Activated naive CD8-positive, alpha-beta T cell treated with anti-CD3 and anti-CD28 coated beads for 36 hours (primary cell): ENCODE data around the gene ADAMTS2. TPM values are rescaled to one million over a fixed set of nuclear protein-coding genes. Genes with fewer than 3 reads are reported as not detected.
"Not testable (repeated sequence)": the region's sequence is repeated elsewhere in the genome, so short reads cannot be mapped to it uniquely, and the experiment has no call there.

Experiments
- DNase-seq: peaks from one replicate; pipeline ENCODE4 v3.0.0; 2021
- H3K27ac Mint-ChIP-seq: one replicate; pipeline ENCODE4 v1.8.0; 2022; ENCODE audit warnings: mild to moderate bottlenecking, moderate library complexity, mixed read lengths
- H3K27me3 Mint-ChIP-seq: one replicate; pipeline ENCODE4 v1.8.0; 2022; ENCODE audit warnings: mild to moderate bottlenecking, mixed read lengths
- H3K36me3 Mint-ChIP-seq: one replicate; pipeline ENCODE4 v1.8.0; 2021; ENCODE audit warnings: mild to moderate bottlenecking, mixed read lengths
- H3K4me1 Mint-ChIP-seq: one replicate; pipeline ENCODE4 v1.8.0; 2021; ENCODE audit warnings: mixed read lengths
- H3K4me3 Mint-ChIP-seq: one replicate; pipeline ENCODE4 v1.8.0; 2022; ENCODE audit warnings: mild to moderate bottlenecking, moderate library complexity, mixed read lengths
- H3K9me3 Mint-ChIP-seq: one replicate; pipeline ENCODE4 v1.8.0; 2022; ENCODE audit warnings: mixed read lengths
- total RNA-seq, 2 experiments: library from RNA; stranded (reverse); gene quantifications; one replicate each; pipeline ENCODE4 v1.2.3, GENCODE V29; 2021

ADAMTS2 gene
- total RNA-seq, 2 experiments from 2014 or later: not detected

- Mint-ChIP-seq H3K4me1 (no peaks in the 10 kb centered on the region), H3K9me3 (peaks cover 3% of the 10 kb centered on the region), H3K4me3 (no peak overlapping the region), H3K27me3 (no peaks in the 10 kb centered on the region), H3K27ac (no peak overlapping the region), H3K36me3 (peaks cover 2% of the 10 kb centered on the region)
- DNase-seq: no peak
These were observed 121.3 kb downstream of the ADAMTS2 start for GRCh38 chr5:179223961-179224360.

DNA sequence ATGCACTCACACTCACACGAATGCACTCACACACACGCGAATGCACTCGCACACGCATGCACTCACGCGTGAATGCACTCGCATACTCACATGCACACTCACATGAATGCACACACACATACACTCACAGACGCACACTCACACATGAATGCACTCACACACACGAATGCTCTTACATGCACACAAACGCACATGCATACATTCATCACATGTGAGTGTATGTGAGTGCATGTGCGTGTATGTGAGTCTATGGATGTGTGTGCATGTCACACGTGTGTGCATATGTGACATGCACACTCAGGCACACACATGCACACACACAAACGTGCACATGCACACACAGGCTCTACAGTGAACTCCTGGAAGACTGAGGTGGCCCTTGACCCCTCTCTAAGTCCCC, 121.7 kb downstream of the ADAMTS2 start:
- Mint-ChIP-seq H3K4me3 (no peak overlapping the region), H3K9me3 (peaks cover 3% of the 10 kb centered on the region)

GRCh38 chr5:179222246-179223017, 122.8 kb downstream of the ADAMTS2 start:
- Mint-ChIP-seq H3K27ac (no peak overlapping the region), H3K36me3 (peaks cover 2% of the 10 kb centered on the region), H3K4me3 (no peak overlapping the region), H3K9me3 (peaks cover 3% of the 10 kb centered on the region), H3K4me1 (no peaks in the 10 kb centered on the region), H3K27me3 (no peaks in the 10 kb centered on the region)
- no peak for DNase-seq

More for the DNA sequence above, 121.7 kb downstream of the ADAMTS2 start:
- peaks cover 2% of the 10 kb centered on the region for H3K36me3 Mint-ChIP-seq
- no peaks in the 10 kb centered on the region for H3K27me3 Mint-ChIP-seq
- DNase-seq: no peak
- no peaks in the 10 kb centered on the region for H3K4me1 Mint-ChIP-seq
- no peak overlapping the region for H3K27ac Mint-ChIP-seq

DNA sequence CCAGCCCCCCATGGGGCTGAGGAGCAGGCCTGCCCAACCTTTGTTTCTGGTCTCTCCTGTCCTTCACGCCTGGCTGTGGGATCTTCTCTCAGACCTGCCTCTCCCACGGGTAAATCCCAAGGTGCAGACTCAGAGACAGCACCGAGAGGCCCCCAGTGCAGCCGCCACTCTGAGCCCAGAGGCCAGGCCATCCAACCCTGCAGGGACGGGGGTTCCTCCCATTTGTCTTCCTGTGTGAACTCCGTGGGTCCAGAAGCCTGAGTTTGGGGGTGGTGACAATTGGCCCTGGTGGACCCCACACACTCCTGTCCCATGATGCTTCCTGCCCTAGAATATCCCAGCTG, 123.4 kb downstream of the ADAMTS2 start:
- Mint-ChIP-seq H3K36me3 (peaks cover 2% of the 10 kb centered on the region), H3K27me3 (no peaks in the 10 kb centered on the region), H3K4me1 (no peaks in the 10 kb centered on the region), H3K27ac (no peak overlapping the region), H3K4me3 (no peak overlapping the region), H3K9me3 (peaks cover 3% of the 10 kb centered on the region)
- DNase-seq: no peak

DNA sequence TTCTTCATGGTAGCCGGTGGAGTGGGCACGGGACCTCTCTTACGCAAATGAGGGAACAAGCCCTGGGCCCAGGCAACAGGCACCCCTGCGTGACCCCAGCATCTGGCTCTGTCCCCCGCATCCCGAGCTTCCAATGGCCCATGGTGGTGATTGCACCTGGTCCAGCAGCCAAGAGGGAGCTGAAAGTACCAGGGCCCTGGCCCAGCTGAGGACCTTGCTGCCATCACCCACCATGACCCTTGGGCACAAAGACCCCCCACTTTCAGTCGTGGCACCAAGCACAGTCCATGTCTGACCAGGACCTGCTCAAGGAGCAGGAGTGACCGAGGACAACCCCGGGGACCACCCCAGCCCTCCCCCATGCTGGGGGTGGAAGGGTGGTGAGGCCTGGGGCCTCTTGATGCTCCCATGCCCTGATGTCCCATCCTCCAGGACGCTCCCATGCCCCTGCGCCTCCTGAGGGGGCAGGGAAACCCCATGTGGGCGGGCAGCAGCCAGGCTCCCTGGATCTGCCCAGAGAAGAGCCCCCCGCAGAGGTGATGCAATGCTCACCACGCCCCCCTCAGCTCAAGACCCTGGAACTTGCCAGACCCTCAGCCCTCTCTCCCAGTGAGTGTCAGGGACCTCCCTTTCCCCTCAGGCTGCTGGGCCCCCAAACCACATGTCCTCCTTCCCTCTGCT, 123.9 kb downstream of the ADAMTS2 start:
- Mint-ChIP-seq H3K4me1 (no peaks in the 10 kb centered on the region), H3K27me3 (no peaks in the 10 kb centered on the region), H3K27ac (no peak overlapping the region), H3K9me3 (peaks cover 3% of the 10 kb centered on the region), H3K4me3 (no peak overlapping the region), H3K36me3 (peaks cover 2% of the 10 kb centered on the region)
- no peak for DNase-seq

DNA sequence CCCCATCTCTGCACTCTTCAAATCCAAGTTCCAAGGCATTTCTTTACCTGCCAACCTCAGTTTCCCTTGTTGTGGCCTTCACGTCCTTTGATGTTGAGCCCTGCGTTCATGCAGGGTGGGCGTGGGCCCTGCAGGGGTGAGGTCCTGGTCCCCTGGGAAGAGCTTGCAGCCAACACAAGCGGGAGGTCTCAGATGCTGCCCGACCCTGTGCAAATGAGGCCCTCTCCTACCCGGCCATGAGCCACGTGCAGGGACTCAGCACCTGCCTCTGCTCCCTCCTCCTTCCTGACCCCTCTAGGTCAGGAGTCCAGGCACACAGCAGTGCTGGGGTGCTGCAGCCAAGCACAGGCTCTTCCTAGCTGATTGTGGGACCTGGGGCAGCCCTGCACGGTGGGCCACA, 124.5 kb downstream of the ADAMTS2 start:
- no peak overlapping the region for H3K27ac Mint-ChIP-seq
- H3K4me3 Mint-ChIP-seq: no peak overlapping the region
- H3K27me3 Mint-ChIP-seq: no peaks in the 10 kb centered on the region
- H3K36me3 Mint-ChIP-seq: peaks cover 2% of the 10 kb centered on the region
- DNase-seq: no peak
- no peaks in the 10 kb centered on the region for H3K4me1 Mint-ChIP-seq
- H3K9me3 Mint-ChIP-seq: peaks cover 3% of the 10 kb centered on the region

DNA sequence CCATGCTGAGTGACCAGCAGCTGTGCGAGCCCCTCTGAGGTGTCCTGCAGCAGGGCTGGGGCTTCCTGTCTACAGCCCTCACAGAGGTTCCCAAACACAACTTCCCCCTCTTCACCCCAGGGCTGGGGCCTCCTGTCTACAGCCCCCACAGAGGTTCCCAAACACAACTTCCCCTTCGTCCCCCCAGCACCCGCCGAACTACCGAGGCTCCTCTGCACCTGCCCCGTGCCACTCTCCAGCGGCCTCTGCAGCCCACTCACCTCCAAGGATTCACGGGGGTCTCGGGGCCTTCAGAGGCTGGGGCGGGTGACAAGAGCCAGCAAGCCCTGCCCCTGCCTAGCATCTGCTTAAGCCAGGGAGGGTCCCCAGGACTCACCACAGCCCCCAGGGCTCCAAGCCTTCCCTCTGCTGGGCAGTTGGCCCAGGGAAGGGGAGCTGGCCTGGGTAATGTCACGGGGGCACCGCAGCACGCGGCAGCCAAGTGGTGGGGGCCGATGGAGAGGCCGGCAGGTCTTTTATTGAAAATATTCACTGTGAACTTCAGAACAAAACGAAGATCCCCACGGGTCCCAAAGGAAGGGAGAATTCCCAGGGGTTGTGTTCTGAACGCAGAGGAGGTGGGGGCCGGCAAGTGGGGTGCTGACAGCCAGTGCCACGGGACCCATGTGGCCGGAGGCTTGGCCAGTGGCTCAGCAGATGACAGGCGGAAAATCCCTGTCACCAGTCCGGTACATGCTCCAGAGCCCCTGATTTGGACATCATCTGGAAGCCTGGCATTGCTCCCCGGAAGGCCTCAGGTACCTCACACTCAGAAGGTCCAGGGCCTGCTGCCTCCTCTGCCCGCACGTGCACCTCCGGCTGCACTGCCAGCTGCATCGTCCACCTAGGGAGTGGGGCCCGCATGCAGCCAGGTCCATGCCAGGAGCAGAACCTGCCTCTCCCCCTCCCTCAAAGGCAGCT, 125.3 kb downstream of the ADAMTS2 start:
- Mint-ChIP-seq H3K27me3 (no peaks in the 10 kb centered on the region), H3K9me3 (peaks cover 3% of the 10 kb centered on the region), H3K4me3 (no peak overlapping the region), H3K4me1 (no peaks in the 10 kb centered on the region), H3K36me3 (peaks cover under 1% of the 10 kb centered on the region), H3K27ac (no peak overlapping the region)
- no peak for DNase-seq

- no peak for DNase-seq
- no peaks in the 10 kb centered on the region for H3K4me1 Mint-ChIP-seq
- peaks cover 3% of the 10 kb centered on the region for H3K9me3 Mint-ChIP-seq
- no peak overlapping the region for H3K4me3 Mint-ChIP-seq
- no peaks in the 10 kb centered on the region for H3K36me3 Mint-ChIP-seq
- no peaks in the 10 kb centered on the region for H3K27me3 Mint-ChIP-seq
- no peak overlapping the region for H3K27ac Mint-ChIP-seq
These were observed 126.3 kb downstream of the ADAMTS2 start for GRCh38 chr5:179218943-179219330.

DNA sequence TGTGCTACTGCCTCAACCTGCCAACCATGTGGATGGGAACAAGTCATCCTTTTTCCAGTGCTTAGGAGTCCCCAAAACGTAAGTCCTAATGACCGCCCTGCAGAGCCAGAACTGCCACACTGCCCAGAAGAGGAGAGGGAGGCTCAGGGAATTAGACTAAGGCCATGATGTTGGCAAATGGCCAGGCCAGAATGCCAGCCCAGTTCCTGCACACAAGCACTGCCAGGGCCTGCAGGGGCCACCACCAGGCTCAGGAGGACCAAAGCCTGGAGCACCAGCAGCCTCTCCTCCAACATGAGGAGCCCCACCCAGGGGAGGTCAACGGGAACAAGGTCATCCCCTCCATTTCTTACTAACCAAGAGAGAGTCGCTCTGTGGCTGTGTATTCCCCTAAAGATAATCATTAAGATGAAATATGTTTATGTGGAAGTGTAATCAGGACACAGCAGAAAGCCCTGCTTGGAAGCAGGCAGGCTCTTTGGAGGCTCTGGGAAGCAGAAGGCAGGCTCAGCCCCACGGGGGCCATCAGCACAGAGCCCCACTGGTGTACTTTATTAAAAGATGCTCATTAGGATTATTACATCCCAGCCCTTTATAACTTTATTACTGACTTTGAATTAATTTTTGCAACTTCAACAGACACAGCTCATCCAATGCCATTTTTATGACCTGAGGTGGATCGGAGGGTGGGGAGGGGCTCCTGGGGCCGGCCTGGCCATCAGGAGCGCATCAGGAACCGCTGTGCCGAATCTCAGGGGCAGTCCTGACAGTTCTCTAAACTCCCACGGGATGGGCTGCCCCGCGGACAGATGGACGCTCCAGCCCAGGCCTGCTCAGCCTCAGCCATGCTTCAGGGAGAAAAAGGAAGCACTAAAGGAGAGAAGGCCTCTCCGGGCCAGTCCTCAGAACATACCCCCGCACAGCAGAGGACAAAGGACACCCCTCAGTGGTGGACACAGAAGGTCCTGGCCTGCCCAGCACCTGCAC, 127.0 kb downstream of the ADAMTS2 start:
- Mint-ChIP-seq H3K27me3 (no peaks in the 10 kb centered on the region), H3K4me1 (no peaks in the 10 kb centered on the region), H3K4me3 (no peak overlapping the region), H3K27ac (no peak overlapping the region), H3K9me3 (no peaks in the 10 kb centered on the region), H3K36me3 (no peaks in the 10 kb centered on the region)
- DNase-seq: no peak

DNA sequence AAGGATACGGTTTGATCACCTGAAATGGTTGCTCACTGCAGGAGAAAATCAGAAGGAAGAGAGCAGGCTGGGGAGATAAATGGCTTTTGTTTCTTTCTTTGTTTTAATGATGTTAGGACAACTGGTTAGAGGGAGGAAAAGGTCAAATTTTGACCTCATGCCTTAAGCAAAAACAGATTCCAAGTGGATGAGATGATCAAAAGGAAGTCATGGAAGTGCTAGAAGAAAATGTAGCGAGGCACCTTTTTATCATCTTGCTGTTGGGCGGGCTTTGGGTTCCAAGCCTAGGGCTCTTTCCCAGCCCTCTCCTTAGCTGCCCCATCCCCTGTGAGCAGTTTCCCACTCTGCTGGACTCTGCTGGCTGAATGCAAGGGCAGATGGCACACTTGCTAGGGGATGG, 127.9 kb downstream of the ADAMTS2 start:
- Mint-ChIP-seq H3K9me3 (no peaks in the 10 kb centered on the region), H3K36me3 (no peaks in the 10 kb centered on the region), H3K4me1 (no peaks in the 10 kb centered on the region), H3K4me3 (no peak overlapping the region), H3K27me3 (no peaks in the 10 kb centered on the region), H3K27ac (no peak overlapping the region)
- no peak for DNase-seq

- H3K27me3 Mint-ChIP-seq, H3K27ac Mint-ChIP-seq, H3K9me3 Mint-ChIP-seq, DNase-seq, H3K4me3 Mint-ChIP-seq, H3K36me3 Mint-ChIP-seq, H3K4me1 Mint-ChIP-seq: not testable (repeated sequence)
These were observed 128.9 kb downstream of the ADAMTS2 start for GRCh38 chr5:179216381-179216780.

DNA sequence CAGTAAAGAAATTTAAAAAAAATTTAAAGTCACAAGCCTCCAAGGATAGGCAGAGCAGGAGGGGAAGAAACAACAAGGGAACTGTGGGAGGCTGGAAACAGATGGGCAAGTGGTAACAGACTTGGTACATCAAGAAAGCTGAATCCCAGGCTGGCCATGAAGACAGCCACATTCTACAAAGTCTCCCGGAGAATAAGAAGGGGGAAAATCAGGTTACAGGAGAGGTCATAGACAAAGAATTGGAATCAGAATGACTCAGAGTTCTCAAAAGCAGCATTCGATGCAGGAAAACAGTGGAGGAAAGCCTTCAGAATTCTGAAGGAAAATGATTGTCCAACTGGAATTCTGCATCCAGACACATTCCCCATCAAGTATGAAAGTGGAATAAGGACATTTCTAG, 129.7 kb downstream of the ADAMTS2 start:
- H3K4me3 Mint-ChIP-seq: no peak overlapping the region
- no peaks in the 10 kb centered on the region for H3K36me3 Mint-ChIP-seq
- no peaks in the 10 kb centered on the region for H3K4me1 Mint-ChIP-seq
- DNase-seq: no peak
- no peak overlapping the region for H3K27ac Mint-ChIP-seq
- H3K27me3 Mint-ChIP-seq: peaks cover 11% of the 10 kb centered on the region
- no peaks in the 10 kb centered on the region for H3K9me3 Mint-ChIP-seq

DNA sequence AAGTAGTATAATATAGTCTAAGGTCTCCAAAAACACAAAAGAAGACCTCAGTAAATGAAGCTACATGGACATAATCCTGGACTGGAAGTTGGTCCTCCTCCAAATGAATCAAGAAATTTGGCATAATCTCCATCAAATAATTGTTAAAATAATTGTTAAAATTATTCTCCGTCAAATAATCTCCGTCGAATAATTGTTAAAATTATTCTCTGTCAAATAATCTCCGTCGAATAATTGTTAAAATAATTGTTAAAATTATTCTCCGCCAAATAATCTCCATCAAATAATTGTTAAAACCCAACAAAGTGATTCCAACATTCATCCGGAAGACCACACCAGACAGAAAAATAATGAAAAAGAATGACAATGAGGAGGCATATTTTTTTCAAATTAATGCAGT, 130.6 kb downstream of the ADAMTS2 start:
- Mint-ChIP-seq H3K9me3 (no peaks in the 10 kb centered on the region), H3K4me1 (no peaks in the 10 kb centered on the region), H3K36me3 (no peaks in the 10 kb centered on the region), H3K27me3 (peaks cover 11% of the 10 kb centered on the region), H3K27ac (no peak overlapping the region), H3K4me3 (no peak overlapping the region)
- no peak for DNase-seq

GRCh38 chr5:179212870-179213269, 132.4 kb downstream of the ADAMTS2 start:
- no peaks in the 10 kb centered on the region for H3K36me3 Mint-ChIP-seq
- no peaks in the 10 kb centered on the region for H3K4me1 Mint-ChIP-seq
- no peak overlapping the region for H3K4me3 Mint-ChIP-seq
- peak; percentile 6 for DNase-seq
- no peaks in the 10 kb centered on the region for H3K9me3 Mint-ChIP-seq
- H3K27ac Mint-ChIP-seq: no peak overlapping the region
- H3K27me3 Mint-ChIP-seq: peaks cover 11% of the 10 kb centered on the region
